Esophagus muscularis mucosa (tissue), 4 donors: ENCODE measurements around the gene KIR2DL1.
"Not testable (repeated sequence)": the region's sequence is repeated elsewhere in the genome, so short reads cannot be mapped to it uniquely, and the experiment has no call there.

Source experiments
- CTCF ChIP-seq, 3 experiments: fragments of 200-600 bp in 2 of 3; fragments of 450-650 bp in 1 of 3; sonication (generic) in 2 of 3; IDR thresholded peaks; one replicate each; pipeline ENCODE4 v1.5.1; 2017 to 2019; ENCODE audit warnings: antibody characterized with exemption in 3 of 3, mild to moderate bottlenecking in 2 of 3, moderate library complexity in 1 of 3
- EP300 ChIP-seq: sonication (generic); formaldehyde crosslinking; IDR thresholded peaks from one replicate; pipeline ENCODE4 v1.6.1; 2017; ENCODE audit warnings: antibody characterized with exemption
- POLR2A ChIP-seq: fragments of 450-650 bp; IDR thresholded peaks from one replicate; pipeline ENCODE4 v1.6.1; 2017; ENCODE audit warnings: antibody characterized with exemption, moderate library complexity, mild to moderate bottlenecking, low read depth
- POLR2AphosphoS5 ChIP-seq, 2 donors: sonication (generic); formaldehyde crosslinking; IDR thresholded peaks; one replicate each; pipeline ENCODE4 v1.6.1; 2017; ENCODE audit warnings: antibody characterized with exemption in 2 of 2

GRCh38 chr19:54782916-54783315, 13.3 kb downstream of the KIR2DL1 start:
- not testable (repeated sequence) for TF ChIP-seq CTCF (IDR thresholded peaks at IDR 0.05); POLR2AphosphoS5 (IDR thresholded peaks at IDR 0.05); POLR2A; EP300
